LoVo (cell line): Measurements from ENCODE around the gene SDK2.

ENCODE experiments used
- DNase-seq: peaks from one replicate; pipeline ENCODE4 v3.0.0-alpha.2; 2016; ENCODE audit warnings: low spot score

The SDK2 gene

DNA sequence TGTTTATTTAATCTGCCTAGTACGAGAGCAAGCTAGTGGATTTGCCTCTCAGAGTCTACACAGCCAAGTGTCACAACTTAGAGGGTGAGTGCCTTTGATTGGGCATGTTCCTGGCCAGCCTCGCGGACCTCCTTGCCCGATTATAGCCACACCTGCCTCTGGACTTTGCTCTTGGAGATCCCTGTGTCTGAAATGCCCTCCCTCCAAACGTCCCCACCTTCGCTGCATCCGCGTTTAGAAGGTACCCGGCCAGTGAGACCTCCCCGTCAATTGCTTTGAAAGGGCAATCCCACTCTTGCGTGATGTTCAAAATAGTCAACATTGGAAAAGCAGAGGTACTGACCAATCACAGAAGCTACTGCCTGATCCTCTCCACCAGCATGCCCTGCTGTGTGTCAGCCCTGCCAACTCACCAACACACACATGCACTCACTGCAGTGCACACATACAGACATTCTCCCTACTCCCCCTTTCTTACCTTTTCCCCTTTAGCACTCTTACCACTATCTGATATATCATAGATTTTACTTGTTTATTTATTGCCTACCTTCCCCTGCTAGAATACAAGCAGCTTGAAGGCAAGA lies 6.5 kb upstream of the SDK2 start:
- peak; percentile 1 for DNase-seq

DNA sequence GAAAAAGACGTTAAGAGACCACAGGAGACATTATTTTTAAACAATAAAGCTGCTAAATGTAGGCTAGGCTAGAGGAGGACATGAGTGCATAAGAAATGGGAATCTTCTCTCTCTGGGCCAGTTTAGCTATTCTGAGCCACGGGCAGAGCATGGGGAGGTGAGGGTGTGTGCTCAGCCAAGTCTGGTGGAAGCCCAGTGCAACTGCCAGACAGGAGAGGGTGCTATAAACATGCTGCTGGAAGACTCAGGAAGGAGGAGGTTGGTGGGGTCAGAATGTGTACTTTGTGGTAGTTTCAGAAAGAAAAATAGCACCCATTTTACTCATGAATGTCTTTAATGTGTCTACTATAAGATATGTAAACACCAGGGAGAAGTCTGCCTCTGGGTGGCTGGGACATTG lies 5.9 kb upstream of the SDK2 start:
- no peak for DNase-seq

DNA sequence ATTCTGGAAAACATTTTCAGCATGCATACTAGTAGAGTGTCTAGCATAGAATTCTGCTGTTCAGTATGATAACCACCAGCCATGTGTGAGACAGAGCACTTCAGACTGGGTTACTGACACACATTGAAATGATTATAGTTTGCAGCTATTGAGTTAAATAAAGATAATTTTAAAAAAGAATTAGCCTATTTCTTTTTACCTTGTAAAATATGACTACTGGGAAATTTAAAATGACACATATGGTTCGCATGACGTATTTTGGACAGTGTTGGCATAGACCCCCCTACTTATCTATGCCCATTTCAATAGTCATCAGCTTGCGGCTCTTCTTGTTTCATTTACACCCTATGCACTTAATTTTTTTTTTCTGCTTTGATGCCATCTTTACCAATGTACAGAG lies 4.7 kb upstream of the SDK2 start:
- DNase-seq: no peak

DNA sequence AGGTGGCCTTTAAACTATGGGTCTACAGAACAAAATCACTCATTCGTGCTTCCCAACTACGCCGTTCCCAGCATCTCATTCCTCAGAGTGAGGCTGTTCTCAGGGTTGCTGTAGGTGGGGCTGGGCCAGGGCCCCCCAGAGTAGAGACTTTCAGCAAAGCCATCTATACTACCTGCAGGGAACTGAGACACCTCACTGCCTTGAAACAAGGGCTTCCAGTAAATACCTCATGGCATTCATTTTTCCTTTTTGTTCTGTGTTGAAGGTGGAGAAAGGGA lies 4.2 kb upstream of the SDK2 start:
- DNase-seq: no peak

DNA sequence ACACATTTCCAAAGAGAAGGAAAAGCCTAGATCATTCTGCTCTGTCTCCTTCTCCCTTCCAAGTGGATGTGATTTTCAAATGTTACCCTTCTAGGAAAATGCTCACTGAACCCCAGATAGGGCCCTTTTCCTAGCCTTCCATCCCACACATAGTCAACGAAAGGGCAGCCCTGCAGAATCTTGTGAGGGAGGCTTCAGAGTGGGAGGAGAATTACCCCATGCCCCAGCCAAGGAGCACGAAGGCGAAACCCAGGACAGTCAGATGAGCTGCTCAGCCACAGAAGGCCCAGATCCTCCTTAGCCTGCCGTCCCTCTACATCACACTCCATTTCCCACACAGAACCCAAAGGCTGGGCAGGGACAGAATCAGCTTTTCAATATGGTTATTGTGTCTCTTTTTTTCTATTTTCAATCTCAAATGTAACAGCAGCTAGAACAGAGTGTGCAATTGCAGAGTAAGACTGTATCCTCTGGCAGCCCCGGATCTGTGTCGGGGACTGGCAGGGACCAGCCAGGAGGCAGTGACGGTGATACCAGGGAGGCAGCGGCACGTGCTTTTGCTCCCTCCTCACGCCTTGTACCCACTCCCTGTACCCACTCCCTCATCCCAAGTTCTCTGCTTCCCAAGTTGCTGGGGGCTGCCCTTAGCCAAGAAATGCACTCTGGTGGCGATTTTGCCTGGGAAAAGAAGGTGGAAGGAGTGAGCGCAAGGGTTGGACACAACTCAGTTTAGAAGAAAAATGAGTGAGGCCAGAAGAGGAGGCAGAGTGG lies 3.7 kb upstream of the SDK2 start:
- no peak for DNase-seq

DNA sequence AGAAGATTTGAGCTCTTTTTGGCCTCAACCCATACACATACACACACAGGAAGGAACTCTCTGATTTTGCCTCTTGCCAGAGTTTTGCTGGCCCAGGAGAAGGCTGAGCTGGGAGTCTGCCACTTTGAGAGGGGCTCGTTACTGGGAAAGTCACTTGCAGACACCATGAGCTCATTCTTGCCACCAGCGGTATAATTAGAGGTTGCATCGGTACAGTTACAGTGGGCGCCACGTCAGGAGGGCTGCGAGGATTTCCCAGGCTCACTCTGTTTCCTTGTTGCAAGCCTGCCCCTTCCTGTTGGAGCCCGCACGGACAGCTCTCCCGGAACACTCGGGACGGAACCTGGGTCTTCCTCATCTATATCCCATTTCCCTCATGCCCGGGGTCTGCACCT lies 3.1 kb upstream of the SDK2 start:
- DNase-seq: no peak

DNA sequence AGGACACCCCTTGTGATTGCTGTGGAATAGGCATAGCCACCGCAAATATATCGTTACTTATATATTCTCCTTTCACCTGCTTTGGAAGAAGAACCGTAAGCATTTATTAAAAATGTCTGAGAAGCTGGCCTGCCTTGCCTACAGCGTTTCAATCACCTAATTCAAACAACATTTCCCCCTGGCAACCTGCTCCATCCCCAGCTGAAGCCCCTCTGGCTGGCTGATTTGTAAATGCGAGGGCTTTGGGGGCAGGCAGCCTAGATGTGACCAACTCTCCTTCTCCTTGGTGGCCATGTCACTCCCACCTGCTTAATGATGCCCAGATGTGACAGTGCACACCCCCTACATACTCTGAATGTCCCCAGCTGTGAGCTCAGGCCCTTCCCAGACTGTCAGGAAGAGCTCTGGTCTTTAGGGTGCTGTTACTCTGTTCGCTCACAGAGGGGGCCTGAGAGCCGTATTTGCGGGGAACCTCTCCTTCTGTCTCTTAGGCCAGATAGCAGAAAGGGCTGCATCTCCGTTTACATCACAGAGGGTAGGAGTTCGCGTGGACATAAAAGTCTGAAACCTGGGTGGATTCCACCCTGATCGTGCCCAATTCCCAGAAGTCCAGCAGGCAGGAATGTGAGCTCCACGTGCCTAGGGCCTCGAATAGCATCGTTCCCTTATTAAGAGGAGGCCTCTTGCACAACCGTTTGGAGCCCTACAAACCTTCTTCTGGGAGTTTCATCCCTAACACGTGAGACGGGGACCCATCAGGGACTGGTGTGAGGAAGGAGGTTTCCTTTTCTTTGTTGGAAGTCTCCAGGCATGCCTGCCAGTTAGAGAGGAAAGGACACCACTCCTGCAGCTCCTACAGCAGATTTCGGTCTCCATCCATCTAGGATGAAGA lies 2.4 kb upstream of the SDK2 start:
- no peak for DNase-seq

DNA sequence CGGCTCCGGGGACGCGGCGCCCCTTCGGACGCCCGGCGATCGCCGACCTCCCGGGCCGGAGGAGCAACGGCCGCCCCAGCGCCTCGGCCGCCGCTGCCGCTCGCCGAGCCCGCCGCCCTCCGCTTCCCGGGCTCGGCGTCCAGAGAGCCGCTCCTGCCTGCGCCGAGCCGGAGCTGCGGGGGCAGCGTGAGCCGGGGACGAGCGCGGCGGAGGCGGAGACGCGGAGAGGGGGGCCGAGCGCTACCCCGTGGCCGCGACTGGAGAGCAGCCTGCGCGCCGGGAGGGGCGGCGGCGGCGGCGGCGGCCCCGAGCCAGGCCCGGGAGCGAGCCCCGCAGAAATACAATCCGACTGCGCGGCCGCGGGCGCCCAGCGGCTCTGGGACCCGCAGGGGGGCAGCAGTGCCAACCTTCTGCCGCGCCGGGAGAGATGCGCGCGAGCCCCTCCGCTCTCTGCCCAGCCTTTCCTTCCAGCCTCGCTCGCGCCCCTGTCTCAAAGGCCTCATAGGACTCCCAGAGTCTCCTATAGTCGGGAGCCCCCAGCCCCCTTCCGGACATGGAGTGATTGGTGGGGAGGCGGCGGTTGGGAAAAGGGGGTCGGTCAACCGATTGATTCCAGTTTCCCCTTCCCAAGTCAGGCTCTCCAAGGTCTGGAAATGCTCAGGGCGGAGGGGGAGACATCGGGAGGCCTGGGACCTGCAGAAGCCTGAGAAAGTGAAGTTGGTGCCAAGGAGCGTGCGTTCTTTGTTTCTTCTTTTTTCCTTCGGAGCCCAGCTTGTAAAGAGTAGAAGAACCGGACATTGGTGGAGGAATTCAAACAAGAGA lies 1.0 kb upstream of the SDK2 start:
- DNase-seq: no peak

DNA sequence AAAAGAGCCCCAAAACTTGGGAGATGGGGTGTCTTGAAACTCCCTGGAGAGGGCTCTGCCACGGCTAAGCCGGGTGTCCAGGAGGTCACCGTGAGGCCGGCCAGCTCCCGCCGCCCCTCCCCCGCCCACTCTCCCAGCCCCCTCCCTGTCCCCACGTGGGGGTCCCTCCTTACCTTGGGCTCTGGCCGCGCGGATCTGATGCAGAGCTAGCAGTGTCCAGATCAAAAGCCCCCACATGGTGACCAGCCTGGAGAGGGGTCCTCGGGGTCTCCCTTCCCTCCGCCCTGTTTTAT lies 447 bp downstream of the SDK2 start:
- no peak for DNase-seq

DNA sequence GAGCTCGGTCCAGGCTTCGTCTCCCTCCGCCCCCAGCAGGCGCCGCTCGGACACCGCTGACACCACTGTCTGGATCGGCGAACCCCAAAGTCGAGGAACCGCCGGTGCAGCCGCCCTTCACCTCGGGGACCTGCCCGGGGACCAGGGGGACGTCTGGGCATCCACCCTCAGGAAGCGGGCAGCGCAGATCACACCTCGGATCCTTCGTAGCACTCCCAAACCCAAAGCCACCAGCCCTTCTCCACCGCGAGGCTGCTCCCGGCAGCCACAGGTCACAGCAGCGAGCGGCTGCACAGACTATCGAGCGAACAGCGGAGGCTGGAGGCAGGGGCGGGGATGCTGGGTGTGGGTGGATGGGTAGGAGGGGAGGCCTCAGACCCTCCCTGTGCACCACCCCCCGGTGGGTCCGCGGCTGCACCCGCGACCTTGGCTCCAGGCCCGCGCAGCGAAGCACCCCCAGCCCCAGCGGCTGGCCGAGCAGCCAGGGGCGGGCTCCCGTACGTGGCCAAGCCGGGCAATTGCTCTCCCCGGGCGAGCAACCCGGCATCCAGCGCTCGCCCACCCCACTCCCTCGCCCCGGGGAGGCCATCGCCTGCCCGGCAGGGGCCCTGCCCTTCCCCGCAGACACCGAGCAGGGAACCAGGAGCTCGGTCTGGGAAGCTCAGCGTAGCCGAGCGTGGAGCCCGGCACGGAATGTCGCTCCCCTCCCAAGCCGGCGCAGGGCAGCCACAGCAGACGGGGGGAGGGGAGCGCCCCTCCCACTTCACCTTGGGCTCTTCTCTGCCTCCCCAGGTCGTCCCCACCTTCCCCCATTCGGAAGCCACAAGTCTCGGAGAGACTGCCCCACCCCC lies 1.0 kb downstream of the SDK2 start:
- no peak for DNase-seq

DNA sequence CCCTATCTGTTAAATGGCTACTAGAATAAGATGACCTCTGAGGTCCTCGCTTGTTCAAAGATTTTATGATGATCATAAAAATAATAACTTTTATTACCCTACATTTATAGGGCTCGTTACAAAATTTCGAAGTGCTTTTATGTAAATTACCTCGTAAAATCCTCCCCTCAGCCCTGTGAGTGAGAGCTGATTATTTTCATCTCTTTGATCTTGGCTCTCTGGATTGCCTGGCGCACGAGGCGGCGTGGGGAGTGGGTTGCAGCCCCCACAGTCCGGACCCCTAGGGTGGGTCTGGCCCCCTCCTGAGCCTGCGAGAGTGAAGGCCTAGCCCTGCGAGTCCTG lies 1.6 kb downstream of the SDK2 start:
- DNase-seq: no peak

DNA sequence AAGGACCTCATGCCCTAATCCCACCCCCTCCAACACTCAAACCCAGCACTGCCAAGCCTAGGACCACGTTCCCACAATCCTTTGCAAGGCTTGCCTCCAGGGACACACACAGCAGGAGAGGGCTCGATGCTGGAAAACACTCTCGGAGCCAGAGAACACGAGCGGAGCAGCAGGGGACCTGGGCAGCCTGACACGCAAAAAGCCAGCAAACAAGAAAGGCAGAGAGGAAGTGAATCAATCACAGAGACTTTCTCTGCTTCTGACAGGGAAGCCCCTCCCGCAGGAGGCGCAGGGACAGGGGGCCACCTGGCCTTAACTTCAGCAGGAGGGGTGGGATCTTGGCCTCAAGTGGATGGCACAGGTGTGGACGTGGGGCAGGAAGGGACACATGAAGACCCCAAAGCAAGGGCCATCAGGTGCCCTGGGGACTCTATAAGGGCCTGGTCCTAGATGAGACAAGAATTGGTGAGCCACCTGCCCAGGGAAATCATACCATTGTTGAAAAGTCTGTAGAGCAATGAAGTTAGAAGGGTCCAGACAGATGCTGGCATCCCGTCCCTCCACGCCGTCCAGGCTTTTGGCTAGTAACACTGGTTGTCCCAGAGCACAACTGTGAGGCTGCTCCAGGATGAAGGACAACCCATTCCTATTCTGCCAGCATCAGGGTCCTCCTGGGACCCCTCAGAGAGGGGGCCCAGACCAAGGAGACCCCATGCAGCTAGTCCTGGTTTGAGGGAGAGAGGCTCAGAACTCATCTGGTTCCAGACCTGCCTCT lies 2.2 kb downstream of the SDK2 start:
- no peak for DNase-seq

DNA sequence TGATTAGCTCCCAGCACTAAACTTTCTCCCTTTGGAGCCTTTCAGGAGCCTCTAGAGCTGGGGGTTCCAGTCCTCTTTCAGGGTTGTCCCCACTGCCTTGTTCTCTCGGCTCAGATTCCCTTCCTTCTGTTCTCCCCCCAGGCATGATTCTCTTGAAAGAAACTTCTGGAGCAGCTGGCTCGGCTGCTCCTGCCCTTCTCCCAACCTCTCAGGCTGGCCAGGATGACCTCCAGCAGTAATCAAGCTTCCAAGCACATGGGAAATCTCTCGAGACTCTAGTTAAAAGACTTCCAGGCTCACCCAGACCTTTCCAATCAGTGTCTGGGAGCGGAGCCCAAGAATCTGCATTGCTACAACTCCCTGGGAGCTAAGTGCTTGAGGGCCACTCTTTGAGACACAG lies 3.6 kb downstream of the SDK2 start:
- no peak for DNase-seq

DNA sequence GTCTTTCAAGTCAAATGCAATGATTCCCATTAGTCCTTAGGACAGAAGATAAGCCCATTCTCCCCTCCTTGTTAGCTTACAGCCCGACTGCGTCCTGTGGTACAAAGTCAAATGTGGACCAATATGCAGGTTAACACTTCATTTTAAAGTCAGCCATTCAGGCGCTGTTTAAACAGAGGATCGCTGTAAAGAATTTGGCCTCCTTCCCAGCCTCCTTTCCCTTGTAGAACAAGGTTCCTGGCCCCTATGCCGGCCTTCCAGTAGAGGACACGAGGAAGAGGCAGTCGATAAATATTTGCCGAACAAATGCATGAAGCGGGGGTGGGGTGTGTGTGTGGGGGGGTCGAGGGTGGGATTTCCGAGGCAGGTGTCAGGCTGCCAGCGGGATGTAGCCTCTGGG lies 4.3 kb downstream of the SDK2 start:
- no peak for DNase-seq

DNA sequence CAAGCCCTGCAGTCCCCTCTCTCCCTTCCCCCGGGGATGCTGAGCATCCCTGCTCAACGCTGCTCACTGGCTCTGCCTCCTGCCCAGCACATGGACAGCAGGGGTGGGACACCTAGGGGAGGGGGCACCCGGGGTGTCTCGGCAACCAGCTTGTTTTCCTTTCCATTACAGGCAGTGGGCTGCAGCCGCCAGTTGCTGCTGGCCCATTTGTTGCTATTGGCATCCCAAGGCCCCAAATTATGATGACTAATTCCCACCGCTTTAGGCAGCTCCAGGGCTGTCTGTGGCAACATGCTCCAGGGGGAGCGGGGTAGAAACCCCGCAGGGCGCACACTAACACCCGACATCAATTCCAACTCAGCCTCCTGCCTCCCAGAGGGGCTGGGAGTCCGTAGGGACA lies 4.9 kb downstream of the SDK2 start:
- no peak for DNase-seq

DNA sequence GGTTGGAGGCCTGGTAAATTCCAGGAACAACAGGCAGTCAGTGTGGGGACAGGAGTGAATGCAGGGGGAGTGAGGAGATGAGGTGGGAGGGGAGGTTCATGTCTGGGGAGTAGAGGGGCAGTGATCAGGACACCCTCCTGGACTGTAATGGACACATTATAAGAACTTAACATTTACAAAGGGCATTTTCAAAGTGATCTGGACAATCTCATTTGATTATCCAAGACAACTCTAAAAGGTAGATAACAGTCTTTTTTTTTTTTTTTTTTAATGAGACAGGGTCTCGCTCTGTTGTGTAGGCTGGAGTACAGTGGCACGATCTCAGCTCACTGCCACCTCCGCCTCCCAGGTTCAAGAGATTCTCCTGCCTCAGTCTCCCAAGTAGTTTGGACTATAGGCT lies 5.7 kb downstream of the SDK2 start:
- no peak for DNase-seq

DNA sequence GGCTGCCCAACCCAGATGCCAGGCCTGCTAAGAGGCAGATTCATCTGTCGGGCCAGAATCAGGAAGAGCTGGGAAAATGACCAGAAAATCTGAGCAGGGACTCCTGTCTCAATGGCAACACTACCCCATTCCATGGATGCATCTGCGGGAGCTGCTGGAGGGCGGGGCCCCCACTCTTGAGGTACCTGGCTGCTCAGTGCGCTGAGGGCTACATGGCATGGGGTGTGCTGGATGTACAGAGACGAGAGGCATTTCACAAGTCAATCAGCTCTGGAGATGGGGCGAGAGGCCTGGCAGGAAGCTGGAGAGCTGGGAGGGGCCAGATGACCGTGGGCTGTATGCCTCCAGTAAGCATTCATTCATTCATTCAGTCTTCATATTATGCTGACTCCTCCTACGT lies 6.4 kb downstream of the SDK2 start:
- no peak for DNase-seq

DNA sequence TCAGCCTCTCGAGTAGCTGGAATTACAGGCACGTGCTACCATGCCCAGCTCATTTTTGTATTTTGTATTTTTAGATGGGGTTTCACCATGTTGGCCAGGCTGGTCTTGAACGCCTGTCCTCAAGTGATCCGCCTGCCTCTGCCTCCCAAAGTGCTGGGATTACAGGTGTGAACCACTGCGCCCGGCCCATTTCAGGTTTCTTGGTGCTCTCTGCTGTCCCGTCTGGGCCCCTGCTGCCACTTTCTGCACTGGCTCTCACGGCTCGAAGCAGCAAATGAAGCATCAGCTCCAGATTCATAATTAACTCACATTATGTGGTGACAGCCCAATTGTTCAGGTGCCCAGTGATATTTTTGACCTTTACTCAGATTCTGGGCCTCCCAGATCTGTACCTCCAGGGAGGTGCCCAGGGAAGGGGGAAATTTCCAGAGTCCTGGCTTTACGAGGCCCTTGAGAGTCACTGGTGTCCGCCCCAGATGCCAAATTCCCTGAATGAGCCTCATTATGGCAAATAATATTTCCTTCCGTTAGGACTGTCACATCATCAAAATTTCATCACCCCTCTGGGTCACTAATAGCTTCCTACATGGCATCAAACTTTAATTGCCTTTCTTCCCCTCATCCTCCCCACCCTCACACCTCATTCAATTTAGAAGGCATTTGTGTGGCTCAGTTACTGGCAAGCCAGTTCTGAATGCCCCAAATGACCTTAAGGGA lies 9.0 kb downstream of the SDK2 start:
- no peak for DNase-seq

DNA sequence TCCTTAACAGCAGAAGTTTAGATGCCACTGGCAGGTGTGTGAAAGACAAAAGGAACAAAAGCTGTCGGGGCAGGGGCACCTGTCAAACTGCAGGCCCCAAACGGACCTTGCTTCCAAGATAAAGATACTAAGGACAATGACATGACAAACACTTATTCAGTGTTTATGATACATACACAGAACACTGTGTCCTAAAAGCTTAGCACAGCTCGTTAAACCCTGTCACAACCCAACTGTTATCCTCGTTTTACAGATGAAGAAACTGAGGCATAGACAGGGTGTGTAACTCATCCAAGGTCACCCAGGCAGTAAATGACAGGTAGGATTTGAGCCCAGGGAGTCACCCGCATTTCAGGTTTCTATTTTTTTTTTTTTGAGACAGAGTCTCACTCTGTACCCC lies 9.6 kb downstream of the SDK2 start:
- DNase-seq: no peak

DNA sequence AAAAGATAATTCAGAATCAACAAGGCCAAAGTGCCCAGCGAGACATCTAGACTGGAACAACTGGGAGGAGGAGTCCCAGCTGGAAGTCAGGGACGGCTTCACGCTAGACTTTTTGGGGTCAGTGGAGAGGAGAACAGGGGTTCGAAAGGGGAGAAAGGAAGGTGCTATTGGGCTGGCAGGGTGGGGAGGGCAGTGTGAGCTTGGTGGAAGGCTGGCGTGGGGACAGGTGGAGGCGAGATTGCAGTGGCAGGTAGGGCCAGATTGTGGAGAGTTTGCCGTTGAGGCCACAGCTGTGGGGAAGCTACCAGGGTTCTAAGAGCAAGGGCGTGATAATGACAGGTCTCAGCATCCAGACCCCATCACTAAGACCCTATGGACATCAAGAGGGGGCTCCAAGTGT lies 10.5 kb downstream of the SDK2 start:
- no peak for DNase-seq

DNA sequence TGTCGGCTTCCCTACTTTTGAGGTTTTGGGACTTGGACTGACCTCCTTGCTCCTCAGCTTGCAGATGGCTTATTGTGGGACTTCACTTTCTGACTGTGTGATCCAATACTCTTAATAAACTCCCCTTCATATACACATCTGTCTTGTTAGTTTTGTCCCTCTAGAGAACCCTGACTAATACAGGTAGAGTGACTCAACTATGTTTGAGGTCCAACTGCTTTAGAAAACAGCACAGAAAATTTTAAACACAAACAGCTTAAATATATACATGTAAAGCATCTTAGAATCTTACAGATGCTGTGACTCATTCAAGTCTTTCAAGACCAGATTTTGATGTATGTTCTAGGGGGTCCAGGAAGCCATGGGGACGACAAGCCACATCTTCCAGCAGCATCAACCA lies 11.7 kb downstream of the SDK2 start:
- DNase-seq: no peak
